Renal cortical epithelial cell (primary cell): ENCODE results near the gene IQCE. TPM values are rescaled to one million over a fixed set of nuclear protein-coding genes. Genes with fewer than 3 reads are reported as not detected.

Experiments
- DNase-seq: peaks from one replicate; pipeline ENCODE4 v3.0.0-alpha.2; 2011; ENCODE audit warnings: low read depth
- total RNA-seq: library from RNA; depleted of rRNA; stranded (reverse); fragments of >200 nt; gene quantifications from 2 replicates; pipeline ENCODE4 v1.2.3, GENCODE V29; 2014

Gene IQCE
- total RNA-seq, 1 donor from 2014 or later, result 25.8 TPM

- no peak for DNase-seq
Observed at GRCh38 chr7:2634267-2635145, 75.7 kb downstream of the IQCE start.

DNA sequence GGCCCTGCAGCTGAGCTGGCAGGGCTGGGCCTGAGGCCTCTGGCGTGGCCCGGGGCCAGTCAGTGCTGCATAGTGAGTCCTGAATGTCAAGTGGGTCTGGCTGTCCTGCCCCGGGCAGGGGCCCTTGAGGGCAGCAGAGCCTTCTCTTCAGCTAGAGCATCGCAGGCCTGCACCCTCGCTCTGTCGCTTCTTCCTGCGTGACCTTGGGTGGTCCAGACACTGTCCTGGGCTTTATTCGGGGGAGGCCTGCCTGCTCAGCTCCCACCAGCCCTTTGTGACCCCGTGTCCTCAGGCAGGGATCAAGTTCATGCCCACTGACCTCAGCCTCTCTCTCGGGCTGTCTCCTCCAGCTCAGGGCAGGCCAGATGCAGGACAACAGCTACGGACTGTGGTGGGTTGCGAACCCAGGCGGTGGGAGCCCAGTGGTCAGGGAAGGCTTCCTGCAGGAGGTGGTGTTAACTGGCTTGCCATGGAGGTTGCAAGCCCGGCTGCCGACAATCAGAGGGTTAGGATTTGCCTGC, 76.4 kb downstream of the IQCE start:
- DNase-seq, result no peak

DNA sequence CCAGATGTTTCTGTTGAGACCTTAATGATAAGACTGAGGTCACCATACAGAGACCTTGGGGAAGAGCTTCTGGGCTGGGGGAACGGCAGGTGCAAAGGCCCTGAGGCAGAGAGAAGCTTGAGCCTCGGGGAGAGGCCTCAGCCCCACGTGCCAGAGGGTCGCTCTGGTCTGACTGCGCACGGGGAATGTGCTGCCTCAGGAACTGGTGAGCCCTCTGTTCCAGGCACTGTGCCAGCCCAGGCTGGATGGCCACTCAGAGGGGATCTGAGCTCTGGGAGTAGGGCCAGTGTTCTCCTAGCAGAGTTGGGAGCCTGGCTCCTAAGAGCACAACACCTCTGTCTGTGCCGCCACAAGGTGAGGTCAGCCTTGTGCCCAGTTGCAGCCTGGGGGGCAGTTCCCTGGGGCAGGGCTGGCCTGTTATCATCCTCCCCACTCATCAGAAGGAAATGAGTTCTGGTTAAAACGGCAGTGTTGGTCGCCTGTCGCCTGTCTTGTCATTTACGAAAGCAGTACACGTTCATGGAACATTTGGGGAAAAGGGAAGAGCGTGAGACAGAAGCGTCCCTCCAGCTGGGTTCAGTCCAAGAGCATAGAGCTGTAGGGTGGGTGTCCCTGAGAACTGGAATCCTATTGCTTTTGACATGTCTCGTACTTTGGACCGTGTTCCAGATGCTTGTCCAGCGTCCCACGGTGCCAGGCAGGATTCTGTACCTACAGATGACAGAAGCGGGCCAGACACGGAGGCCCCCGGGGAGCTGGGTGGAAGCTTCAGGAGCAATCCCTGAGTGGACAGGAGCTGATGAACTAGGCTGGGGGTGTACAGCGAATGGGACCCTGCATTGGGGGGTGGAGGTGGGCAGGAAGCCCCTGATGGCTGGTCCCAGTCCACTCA, 77.3 kb downstream of the IQCE start:
- DNase-seq, result no peak

DNA sequence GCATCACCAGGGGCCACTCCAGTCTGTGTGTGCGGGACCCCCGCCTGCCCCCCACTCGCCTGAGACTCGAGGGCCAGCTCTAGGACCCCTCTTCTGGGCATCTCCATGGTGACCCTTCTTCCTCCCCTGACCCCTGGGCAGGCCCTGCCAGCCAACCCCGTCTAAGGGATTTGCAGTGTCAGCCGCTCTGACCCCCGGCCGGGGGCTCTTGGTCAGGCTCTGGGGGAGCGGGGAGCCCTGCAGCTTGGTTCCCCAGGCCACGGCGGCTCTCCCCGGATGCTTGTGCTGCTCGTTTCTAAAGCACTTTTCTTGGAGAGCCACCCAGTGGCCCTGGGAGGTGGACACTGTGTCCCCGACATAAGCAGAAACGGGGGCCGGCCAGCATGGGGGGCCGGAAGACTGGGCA, 78.3 kb downstream of the IQCE start:
- DNase-seq, result no peak

DNA sequence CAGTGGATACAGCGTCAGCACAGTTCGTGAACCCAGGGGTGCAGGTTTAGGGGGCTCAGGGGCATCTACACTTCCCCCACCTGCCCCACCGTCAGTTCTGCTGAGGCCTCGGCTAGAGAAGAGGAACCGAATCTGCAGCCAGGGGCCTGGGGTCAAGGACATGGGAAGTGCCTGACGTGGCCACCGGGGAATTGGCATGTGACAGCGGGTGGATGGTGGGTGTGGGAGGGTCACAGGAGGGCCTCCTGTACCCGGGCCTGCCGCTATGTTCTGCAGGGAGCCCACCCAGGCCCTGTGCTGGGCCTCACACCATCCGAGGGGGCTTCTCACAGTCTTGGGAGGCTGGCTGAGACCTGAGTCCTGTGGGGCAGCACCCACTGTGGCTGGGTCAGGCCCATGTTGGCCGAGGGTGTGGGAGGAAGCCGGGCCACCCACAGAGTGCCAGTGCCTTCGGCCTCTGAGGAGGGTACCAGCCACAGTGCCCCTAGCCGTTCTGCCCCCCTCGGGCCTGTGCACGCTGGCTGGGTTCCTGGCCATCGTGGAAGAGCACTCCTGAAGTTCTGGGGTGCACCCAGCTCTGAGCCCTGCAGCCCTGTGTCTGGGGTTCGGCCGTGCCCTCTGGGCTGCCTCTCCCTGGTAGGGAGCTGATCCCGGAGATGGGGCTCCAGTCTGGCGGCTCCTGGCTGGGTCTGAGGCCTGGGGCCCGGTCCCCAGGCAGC, 78.9 kb downstream of the IQCE start:
- no peak for DNase-seq

GRCh38 chr7:2638224-2638991, 79.6 kb downstream of the IQCE start:
- no peak for DNase-seq

- DNase-seq, result no peak
Observed at GRCh38 chr7:2639181-2639681, 80.5 kb downstream of the IQCE start.

- DNase-seq, result no peak
Observed at GRCh38 chr7:2639695-2640481, 81.1 kb downstream of the IQCE start.

- DNase-seq, result peak; percentile 36
Observed at GRCh38 chr7:2640482-2640830, 81.7 kb downstream of the IQCE start.

- DNase-seq, result no peak
Observed at GRCh38 chr7:2640846-2641316, 82.1 kb downstream of the IQCE start.

DNA sequence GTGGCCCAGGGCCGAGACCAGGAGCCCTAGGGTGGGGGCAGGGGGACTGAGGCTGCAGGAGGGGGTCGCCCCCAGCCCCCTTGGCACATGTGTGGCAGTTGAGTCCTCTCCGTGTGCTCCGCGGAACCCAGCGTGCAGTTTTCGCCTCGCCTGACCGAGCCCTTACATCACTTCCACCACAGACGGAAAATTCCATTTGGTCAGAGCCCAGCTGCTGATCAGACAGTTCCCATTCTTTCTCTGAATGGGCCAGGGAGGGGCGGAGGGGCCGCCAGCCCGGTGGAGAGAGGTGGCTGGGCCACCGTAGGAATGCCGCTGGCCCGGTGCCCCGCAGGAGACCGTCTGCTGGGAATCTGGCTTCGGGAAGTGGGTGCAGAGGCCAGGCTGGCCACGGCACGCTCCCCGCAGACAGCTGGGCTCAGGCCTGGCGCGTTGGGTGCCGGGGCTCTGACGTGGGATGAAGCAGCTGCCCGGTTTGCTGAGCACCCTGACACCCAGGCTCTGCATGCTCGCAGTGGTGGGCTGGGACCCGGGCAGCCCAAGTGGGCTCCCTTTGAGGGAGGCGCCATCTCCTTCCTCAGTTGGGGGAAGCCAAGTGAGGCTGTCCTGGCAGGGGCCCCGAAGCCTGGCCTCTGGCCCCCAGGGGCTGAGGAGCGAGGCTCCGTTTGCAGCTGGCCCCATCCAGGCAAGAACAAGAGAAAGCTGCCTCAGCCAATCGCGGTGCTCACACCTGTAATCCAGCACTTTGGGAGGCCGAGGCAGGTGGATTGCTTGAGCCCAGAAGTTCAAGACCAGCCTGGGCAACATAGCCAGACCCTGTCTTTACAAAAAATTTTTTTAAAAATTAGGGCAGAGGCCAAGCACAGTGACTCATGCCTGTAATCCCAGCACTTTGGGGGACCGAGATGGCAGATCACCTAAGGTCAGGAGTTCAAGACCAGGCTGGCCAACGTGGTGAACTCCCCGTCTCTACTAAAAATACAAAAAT, 82.9 kb downstream of the IQCE start:
- peak; percentile 94 for DNase-seq

GRCh38 chr7:2643386-2644219, 84.8 kb downstream of the IQCE start:
- DNase-seq, result no peak

DNA sequence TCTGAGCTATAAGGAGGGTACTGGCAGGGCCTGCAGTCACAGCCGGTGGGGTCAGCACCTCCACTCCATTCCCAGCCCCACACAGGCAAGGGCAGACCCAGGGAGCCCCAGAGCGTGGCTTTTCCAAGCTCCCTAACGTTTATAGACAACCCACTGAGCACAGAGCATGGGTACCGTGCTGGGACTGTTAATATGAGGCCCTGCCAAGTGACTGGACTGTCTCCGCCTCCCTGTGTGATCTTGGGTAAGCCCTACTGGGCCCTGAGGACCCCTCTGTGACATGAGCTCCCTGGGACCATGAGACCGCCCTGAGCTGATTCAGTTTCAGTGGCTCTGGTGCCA, 85.4 kb downstream of the IQCE start:
- DNase-seq, result no peak

GRCh38 chr7:2644562-2645273, 85.9 kb downstream of the IQCE start:
- DNase-seq, result no peak

GRCh38 chr7:2645274-2645868, 86.6 kb downstream of the IQCE start:
- no peak for DNase-seq

- no peak for DNase-seq
Observed at GRCh38 chr7:2646336-2646679, 87.5 kb downstream of the IQCE start.
